NCI-H446 (cell line): ENCODE results near the gene FBXL2.
A peak's percentile ranks its signal among the peaks of the same experiment; 100 is the strongest.
"Not testable (repeated sequence)": the region's sequence is repeated elsewhere in the genome, so short reads cannot be mapped to it uniquely, and the experiment has no call there.

Experiments
- DNase-seq, 2 experiments: peaks; one replicate each; lab custom pipeline; 2025; lab: John Stamatoyannopoulos, UW

Gene FBXL2

GRCh38 chr3:33386631-33387030 is 109.4 kb downstream of the FBXL2 start:
- no peak for DNase-seq

- DNase-seq: no peak
Measured at GRCh38 chr3:33388374-33389100, 111.3 kb downstream of the FBXL2 start.

- no peak for DNase-seq
Measured at GRCh38 chr3:33389908-33390307, 112.7 kb downstream of the FBXL2 start.

GRCh38 chr3:33391255-33391995 is 114.2 kb downstream of the FBXL2 start:
- DNase-seq: no peak

GRCh38 chr3:33392144-33392543 is 114.9 kb downstream of the FBXL2 start:
- no peak for DNase-seq

GRCh38 chr3:33392703-33393125 is 115.5 kb downstream of the FBXL2 start:
- DNase-seq: no peak

- DNase-seq: no peak
Measured at GRCh38 chr3:33394403-33395054, 117.3 kb downstream of the FBXL2 start.

- no peak for DNase-seq
Measured at GRCh38 chr3:33395900-33396299, 118.7 kb downstream of the FBXL2 start.

- DNase-seq: no peak
Measured at GRCh38 chr3:33398410-33398809, 121.2 kb downstream of the FBXL2 start.

GRCh38 chr3:33401781-33402180 is 124.5 kb downstream of the FBXL2 start:
- DNase-seq: no peak

- DNase-seq: no peak
Measured at GRCh38 chr3:33402936-33403335, 125.7 kb downstream of the FBXL2 start.

- DNase-seq: no peak
Measured at GRCh38 chr3:33403756-33404155, 126.5 kb downstream of the FBXL2 start.

GRCh38 chr3:33410816-33411215 is 133.6 kb downstream of the FBXL2 start:
- not testable (repeated sequence) for DNase-seq

GRCh38 chr3:33417066-33417673 is 139.9 kb downstream of the FBXL2 start:
- DNase-seq: no peak

- DNase-seq: no peak
Measured at GRCh38 chr3:33419948-33420347, 142.7 kb downstream of the FBXL2 start.

GRCh38 chr3:33420966-33421365 is 143.7 kb downstream of the FBXL2 start:
- DNase-seq: no peak

GRCh38 chr3:33424606-33425452 is 147.6 kb downstream of the FBXL2 start:
- DNase-seq: no peak

GRCh38 chr3:33425453-33425852 is 148.2 kb downstream of the FBXL2 start:
- no peak for DNase-seq

- peak in 1 of 2 experiments; percentile 18 for DNase-seq
Measured at GRCh38 chr3:33426068-33426467, 148.8 kb downstream of the FBXL2 start.

- no peak for DNase-seq
Measured at GRCh38 chr3:33426630-33427317, 149.5 kb downstream of the FBXL2 start.

GRCh38 chr3:33428734-33429133 is 151.5 kb downstream of the FBXL2 start:
- DNase-seq: no peak
